MM.1S (cell line): ENCODE measurements around the gene PAX7.

ENCODE experiments used
- DNase-seq: peaks from one replicate; pipeline ENCODE4 v3.0.0-alpha.2; 2015
- H2AFZ ChIP-seq: fragments of 300-600 bp; sonication (generic); 2 replicates; pipeline ENCODE4 v1.6.0; 2016; ENCODE audit warnings: antibody characterized with exemption, low read length
- H3F3A ChIP-seq: fragments of 300-600 bp; sonication (generic); 2 replicates; pipeline ENCODE4 v1.6.1; 2016; ENCODE audit warnings: mild to moderate bottlenecking, antibody characterized with exemption, low read length, moderate library complexity, mixed read lengths; ENCODE audit not compliant: insufficient read depth
- H3K27ac ChIP-seq: fragments of 300-600 bp; sonication (generic); 2 replicates; pipeline ENCODE4 v1.5.1; 2016; ENCODE audit warnings: mild to moderate bottlenecking, low read length
- H3K27me3 ChIP-seq: fragments of 300-600 bp; sonication (generic); replicated peaks from 2 replicates; pipeline ENCODE4 v1.6.0; 2016; ENCODE audit warnings: low read length; ENCODE audit not compliant: insufficient read depth
- H3K36me3 ChIP-seq: fragments of 300-600 bp; sonication (generic); replicated peaks from 2 replicates; pipeline ENCODE4 v1.6.1; 2016; ENCODE audit warnings: mild to moderate bottlenecking, low read length, mixed read lengths; ENCODE audit not compliant: insufficient read depth
- H3K4me1 ChIP-seq: fragments of 300-600 bp; sonication (generic); 2 replicates; pipeline ENCODE4 v1.6.1; 2016; ENCODE audit warnings: low read length, mixed read lengths
- H3K4me2 ChIP-seq: fragments of 300-600 bp; sonication (generic); 2 replicates; pipeline ENCODE4 v1.6.0; 2016; ENCODE audit warnings: low read depth, low read length
- H3K4me3 ChIP-seq: fragments of 300-600 bp; sonication (generic); 2 replicates; pipeline ENCODE4 v1.5.1; 2016; ENCODE audit warnings: low read length, mixed read lengths
- H3K79me2 ChIP-seq: fragments of 300-600 bp; sonication (generic); 2 replicates; pipeline ENCODE4 v1.6.1; 2016; ENCODE audit warnings: mixed run types, low read length, mixed read lengths
- H3K9ac ChIP-seq: fragments of 300-600 bp; sonication (generic); 2 replicates; pipeline ENCODE4 v1.6.1; 2016; ENCODE audit warnings: low read length, mixed read lengths
- H3K9me2 ChIP-seq: fragments of 300-600 bp; sonication (generic); replicated peaks from 2 replicates; pipeline ENCODE4 v1.6.1; 2016; ENCODE audit warnings: mild to moderate bottlenecking, low read length, mixed read lengths; ENCODE audit not compliant: insufficient read depth
- H3K9me3 ChIP-seq: fragments of 300-600 bp; sonication (generic); replicated peaks from 2 replicates; pipeline ENCODE4 v1.6.1; 2016; ENCODE audit warnings: mild to moderate bottlenecking, low read length, mixed read lengths; ENCODE audit not compliant: insufficient read depth
- H4K20me1 ChIP-seq: fragments of 300-600 bp; sonication (generic); 2 replicates; pipeline ENCODE4 v1.6.1; 2016; ENCODE audit warnings: mild to moderate bottlenecking, low read length, moderate library complexity, mixed read lengths; ENCODE audit not compliant: insufficient read depth
- EZH2 ChIP-seq: fragments of 300-600 bp; sonication (generic); optimal IDR thresholded peaks from 2 replicates; pipeline ENCODE3; 2017; ENCODE audit warnings: low read depth, mild to moderate bottlenecking, antibody characterized with exemption, low read length, mixed read lengths
- EZH2phosphoT487 ChIP-seq: fragments of 300-600 bp; sonication (generic); IDR thresholded peaks from 2 replicates; pipeline ENCODE4 v1.6.1; 2018; ENCODE audit warnings: antibody characterized with exemption, low read length
- TF ChIP-seq, protein P1 (sequence below): fragments of 300-600 bp; sonication (generic); IDR thresholded peaks from 2 replicates; pipeline ENCODE4 v1.5.1; 2016; ENCODE audit warnings: antibody characterized with exemption, low read length, mixed read lengths

PAX7 gene

DNA sequence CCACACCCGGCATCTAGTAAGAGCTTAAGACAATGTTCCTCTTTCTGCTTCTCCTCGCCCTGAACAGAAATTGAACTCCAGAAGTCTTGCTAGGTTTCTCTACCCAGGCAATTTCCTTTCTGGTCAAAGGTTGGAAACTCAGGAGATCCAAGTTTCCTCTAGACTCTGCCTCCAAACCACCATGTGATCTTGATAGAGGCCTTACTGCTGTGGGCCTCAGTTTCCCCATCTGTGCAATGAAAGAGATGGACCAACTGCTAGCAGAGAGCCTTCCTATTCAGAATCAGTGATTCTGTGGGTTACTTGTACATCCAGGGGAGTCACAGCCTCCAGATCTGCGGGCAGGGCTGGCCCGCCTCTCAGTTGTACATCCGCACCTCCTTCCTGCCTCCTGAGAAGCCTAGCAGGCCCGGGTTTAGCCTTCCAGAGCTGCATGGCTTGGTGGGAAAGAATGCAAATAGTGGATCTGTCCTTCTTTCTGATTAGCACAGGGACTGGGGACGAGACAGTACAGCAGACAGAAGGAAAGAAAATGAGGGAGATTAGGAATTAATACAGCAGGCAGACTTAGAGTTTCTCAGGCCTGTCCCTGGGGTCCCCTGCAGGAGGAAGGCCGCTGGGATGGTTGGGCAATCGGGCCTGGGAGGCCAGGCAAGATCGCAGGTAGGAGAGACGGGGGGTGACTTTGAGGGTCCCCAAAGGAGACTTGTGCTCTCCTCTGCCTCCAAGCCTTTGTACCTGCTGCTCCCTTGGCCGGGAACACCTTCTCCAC is 83.9 kb downstream of the PAX7 start:
- H3K4me2 ChIP-seq, result no peak overlapping the region
- H4K20me1 ChIP-seq, result 0 out of 2 replicates have a peak, but pooled peaks cover 2% of the 10 kb centered on the region
- DNase-seq, result no peak
- H3K9ac ChIP-seq, result no peak overlapping the region
- H3K4me3 ChIP-seq, result no peak overlapping the region
- no peak overlapping the region for H3K27ac ChIP-seq
- H3K9me2 ChIP-seq, result no peaks in the 10 kb centered on the region
- no peaks in the 10 kb centered on the region for H3F3A ChIP-seq
- no peaks in the 10 kb centered on the region for H3K36me3 ChIP-seq
- no peaks in the 10 kb centered on the region for H3K9me3 ChIP-seq
- H3K79me2 ChIP-seq, result no peaks in the 10 kb centered on the region
- no peak overlapping the region for H2AFZ ChIP-seq
- H3K27me3 ChIP-seq, result peaks cover 96% of the 10 kb centered on the region
- TF ChIP-seq, protein P1, sequence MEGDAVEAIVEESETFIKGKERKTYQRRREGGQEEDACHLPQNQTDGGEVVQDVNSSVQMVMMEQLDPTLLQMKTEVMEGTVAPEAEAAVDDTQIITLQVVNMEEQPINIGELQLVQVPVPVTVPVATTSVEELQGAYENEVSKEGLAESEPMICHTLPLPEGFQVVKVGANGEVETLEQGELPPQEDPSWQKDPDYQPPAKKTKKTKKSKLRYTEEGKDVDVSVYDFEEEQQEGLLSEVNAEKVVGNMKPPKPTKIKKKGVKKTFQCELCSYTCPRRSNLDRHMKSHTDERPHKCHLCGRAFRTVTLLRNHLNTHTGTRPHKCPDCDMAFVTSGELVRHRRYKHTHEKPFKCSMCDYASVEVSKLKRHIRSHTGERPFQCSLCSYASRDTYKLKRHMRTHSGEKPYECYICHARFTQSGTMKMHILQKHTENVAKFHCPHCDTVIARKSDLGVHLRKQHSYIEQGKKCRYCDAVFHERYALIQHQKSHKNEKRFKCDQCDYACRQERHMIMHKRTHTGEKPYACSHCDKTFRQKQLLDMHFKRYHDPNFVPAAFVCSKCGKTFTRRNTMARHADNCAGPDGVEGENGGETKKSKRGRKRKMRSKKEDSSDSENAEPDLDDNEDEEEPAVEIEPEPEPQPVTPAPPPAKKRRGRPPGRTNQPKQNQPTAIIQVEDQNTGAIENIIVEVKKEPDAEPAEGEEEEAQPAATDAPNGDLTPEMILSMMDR, result no peak
- TF ChIP-seq EZH2, result peak; percentile 85
- no peak for TF ChIP-seq EZH2phosphoT487
- no peaks in the 10 kb centered on the region for H3K4me1 ChIP-seq

DNA sequence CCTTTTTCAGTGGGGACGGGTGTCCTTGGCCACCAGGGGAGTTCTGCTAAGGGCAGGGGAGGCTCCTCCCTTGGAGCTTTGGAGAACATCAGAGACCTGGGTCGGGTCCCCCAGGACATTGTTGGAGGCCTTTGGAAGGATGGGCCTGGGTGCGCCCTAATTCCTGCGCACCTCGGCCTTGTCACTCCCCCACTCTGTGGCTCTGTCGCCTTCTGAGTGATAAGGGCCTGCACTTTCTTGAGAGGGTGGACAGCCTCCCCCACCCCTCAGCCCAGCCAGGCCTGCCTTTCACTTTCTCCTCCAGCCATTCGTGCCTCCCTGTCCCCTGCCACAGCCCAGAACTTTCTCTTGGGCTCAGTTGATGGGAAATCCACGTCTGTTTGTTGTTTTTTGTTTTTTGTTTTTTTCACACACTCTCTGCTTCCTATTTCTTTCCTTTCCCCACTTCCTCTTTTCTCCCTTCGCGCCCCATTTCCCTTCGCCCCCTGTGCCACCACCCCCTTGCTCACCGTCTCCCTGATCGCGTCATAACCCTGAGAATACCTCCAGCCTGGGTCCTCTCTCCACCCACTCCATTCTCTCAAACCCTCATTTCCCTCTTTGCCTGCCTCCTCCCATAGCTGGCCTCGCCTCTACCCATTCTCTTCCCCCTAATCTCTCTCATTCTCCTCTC is 85.6 kb downstream of the PAX7 start:
- Histone ChIP-seq H2AFZ (no peak overlapping the region), H3K4me3 (no peak overlapping the region), H3K4me1 (no peaks in the 10 kb centered on the region), H3F3A (no peaks in the 10 kb centered on the region), H3K27me3 (peaks cover 96% of the 10 kb centered on the region), H4K20me1 (0 out of 2 replicates have a peak, but pooled peaks cover 2% of the 10 kb centered on the region), H3K36me3 (no peaks in the 10 kb centered on the region), H3K9me3 (no peaks in the 10 kb centered on the region), H3K9me2 (no peaks in the 10 kb centered on the region), H3K27ac (no peak overlapping the region), H3K4me2 (no peak overlapping the region), H3K9ac (no peak overlapping the region), H3K79me2 (no peaks in the 10 kb centered on the region)
- DNase-seq, result no peak
- TF ChIP-seq, protein P1, result no peak
- no peak for TF ChIP-seq EZH2phosphoT487
- no peak for TF ChIP-seq EZH2

DNA sequence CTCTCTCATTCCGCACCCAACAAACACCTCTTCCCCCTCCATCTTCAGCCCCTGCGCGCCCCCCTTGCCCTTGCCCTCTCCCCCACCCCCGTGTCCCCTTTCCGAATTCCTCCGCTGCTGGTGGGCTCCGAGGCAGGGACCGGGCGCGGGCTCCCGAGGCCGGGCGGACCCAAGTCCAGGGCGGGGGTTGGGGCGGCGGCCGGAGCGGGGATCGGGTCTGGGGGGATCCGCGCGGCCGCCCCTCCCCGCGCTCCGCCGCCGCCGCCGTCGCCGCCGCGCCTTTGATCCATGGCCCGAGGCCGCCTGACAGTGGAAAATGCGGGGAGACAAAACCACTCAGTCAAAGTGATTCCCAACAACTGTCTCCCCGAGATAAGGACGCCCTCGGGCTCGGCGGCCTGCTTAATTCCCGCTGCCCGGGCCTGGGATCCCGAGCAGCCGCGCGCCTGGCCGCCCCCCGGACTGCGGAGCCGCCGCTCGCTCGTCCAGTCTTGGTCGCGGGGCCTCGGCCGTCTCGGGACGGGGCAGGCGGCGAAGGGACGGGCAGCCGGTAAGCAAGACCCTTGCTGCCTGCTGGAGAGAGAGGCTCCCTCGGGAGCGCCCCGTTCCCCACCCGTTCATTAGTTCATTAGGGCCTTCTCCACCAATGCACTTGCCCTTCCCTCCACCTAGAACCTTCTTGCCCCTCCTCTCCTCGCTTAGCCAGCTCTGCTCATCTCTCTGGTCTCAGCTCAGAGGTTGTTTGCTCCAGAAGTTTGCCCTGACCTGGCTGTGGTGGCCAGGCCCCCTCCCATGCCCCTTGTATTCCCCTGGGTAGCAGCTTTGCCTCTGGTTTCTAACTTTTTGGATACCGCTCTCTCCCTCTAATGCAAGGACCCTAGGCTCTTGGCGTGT is 86.4 kb downstream of the PAX7 start:
- no peaks in the 10 kb centered on the region for H3K36me3 ChIP-seq
- 0 out of 2 replicates have a peak, but pooled peaks cover 2% of the 10 kb centered on the region for H4K20me1 ChIP-seq
- TF ChIP-seq EZH2 (no peak), EZH2phosphoT487 (no peak)
- TF ChIP-seq, protein P1, result no peak
- no peaks in the 10 kb centered on the region for H3K9me2 ChIP-seq
- no peak overlapping the region for H3K4me2 ChIP-seq
- DNase-seq, result no peak
- peaks cover 96% of the 10 kb centered on the region for H3K27me3 ChIP-seq
- no peak overlapping the region for H3K4me3 ChIP-seq
- no peak overlapping the region for H3K9ac ChIP-seq
- no peak overlapping the region for H3K27ac ChIP-seq
- H3F3A ChIP-seq, result no peaks in the 10 kb centered on the region
- no peaks in the 10 kb centered on the region for H3K79me2 ChIP-seq
- H3K4me1 ChIP-seq, result no peaks in the 10 kb centered on the region
- no peaks in the 10 kb centered on the region for H3K9me3 ChIP-seq
- H2AFZ ChIP-seq, result no peak overlapping the region
